OCI-M2 (cell line): Measurements from ENCODE around the gene SORCS3.

Source experiments
- DNase-seq: peaks from one replicate; lab custom pipeline; 2025; ENCODE audit not compliant: unreplicated experiment; lab: John Stamatoyannopoulos, UW

Gene SORCS3

DNA sequence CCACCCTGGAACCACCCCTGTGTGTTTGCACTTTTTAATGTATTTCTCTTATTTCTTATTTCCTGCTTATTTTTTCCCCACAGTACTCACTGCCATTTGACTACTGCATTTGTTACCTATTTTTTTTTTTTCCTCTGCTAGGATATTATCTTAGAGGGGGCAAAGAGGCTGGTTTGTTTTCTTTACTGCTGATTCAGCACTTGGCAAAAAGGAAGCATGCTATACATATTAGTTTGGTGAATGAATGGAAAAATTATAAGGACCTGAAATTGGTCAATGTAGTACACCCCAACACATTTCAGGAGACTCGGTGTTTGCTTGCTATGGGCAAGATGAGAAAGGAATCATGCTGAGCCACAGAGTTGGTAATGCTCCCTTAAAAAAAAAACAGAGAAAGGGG lies 193.5 kb downstream of the SORCS3 start:
- no peak for DNase-seq

DNA sequence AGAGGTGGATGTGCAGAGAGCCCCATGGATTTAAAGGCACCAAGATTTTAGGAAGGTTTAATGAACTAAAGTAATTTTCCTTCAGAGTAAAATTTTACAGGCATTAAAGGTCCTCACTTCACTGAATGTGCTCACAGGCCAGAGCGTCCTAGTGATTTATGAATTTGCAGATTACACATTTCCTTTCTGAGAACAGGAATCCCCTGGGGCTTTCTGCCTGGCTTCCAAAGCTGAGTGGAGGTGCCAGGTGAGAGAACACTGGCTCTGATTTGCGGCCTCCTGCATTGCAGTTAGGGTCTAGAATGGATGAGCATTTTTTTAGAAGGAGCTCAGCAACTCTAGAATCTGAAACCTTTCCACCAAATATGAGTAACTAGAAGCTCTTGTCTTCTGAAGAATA lies 194.3 kb downstream of the SORCS3 start:
- no peak for DNase-seq

DNA sequence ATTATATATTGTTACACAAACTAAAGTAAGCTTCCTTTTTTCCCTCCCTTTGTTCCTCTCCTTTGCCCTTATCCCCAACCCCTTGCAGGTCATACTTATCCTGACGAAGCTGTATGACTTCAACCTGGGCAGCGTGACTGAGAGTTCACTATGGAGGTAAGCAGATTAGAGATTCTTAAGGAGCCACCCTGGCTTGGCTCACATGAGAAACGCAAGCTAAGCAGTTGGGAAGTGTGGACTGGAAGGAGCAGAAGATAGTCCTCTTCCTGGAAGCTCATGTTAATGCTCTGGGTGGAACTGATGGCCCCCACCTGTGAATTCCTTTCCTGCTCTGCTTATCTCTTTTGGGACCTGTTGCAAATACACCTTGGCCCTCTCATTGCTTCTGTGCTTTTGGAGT lies 201.6 kb downstream of the SORCS3 start:
- DNase-seq: no peak

DNA sequence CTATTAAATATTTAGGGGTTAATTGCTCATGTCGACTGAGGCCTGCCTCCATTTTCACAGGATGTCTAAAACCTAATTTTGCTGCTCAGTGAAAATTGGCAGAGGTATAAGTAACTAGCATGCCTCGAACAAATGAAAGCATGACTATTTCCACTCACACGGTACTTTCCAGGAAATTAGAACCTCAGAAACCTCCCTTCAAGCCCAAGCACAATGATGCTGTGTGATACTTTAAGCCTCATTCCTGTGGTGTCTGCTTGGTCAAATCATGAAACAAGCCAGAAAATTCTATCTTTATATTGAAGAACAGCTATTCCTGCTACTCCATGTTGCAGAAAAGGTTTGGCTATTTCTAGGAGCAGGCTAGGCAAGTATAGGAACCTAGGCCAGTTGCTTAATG lies 203.0 kb downstream of the SORCS3 start:
- no peak for DNase-seq

DNA sequence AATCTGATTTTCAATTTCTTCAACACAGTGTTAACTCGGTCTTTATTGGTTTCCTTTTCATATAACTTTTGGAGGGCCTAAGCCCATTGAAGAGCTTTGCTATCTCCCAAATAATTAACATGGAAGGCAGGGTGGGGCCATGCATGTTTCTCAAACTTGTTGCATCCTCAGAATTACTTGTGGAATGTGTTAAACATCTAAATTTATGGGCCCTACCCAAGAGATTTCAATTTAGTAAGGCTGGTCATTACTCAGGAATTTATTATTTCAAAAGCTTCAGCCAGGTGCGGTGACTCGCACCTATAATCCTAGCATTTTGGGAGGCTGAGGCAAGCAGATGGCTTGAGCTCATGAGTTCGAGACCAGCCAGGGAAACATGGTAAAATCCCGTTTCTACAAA lies 208.9 kb downstream of the SORCS3 start:
- no peak for DNase-seq

DNA sequence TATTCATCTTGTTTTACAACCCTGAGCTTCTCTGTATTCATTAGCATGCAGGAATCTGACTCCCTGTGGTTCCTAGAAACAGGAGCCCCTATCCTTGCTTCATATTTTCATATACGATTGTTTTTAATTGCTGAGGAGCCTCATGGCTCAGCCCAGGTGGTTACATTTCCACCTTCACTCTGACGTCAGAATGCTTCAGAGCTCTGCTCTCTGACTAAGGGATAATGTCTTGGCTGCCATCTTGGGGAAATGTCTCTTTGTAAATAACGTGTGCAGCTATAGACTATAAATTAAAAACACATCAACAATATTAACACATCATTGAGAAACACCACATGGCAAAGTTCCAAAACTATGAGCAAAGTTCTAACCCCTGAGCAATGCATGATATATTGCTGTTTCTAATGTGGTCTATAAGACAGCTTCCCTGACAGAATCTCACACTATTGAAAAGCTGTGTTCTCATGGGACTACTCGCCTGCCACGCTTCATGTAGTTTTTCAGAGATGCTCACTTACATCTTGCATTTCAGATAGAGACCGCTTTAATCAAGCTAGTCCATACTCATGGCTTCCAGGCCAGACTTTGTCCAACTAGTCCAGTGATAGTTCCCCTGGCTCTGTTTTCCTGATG lies 227.0 kb downstream of the SORCS3 start:
- DNase-seq: no peak

DNA sequence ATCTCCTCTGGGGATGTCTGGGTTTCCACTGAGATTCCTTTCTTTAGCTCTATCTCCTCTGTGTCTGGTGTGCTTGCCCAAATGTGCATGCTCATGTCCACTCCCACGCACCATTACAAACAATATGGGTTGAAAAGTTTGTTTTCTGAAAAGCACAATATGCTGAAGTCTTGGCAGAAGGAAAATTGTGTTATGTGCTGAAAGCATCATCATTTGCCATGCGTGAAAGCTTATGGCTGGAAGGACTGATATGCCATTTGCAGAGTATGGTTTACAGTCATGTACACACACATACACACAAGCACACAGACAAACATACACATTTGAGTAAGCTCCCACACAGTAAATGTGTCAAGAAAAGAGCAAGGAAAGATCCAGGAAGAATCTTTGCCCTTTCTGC lies 231.6 kb downstream of the SORCS3 start:
- DNase-seq: no peak

DNA sequence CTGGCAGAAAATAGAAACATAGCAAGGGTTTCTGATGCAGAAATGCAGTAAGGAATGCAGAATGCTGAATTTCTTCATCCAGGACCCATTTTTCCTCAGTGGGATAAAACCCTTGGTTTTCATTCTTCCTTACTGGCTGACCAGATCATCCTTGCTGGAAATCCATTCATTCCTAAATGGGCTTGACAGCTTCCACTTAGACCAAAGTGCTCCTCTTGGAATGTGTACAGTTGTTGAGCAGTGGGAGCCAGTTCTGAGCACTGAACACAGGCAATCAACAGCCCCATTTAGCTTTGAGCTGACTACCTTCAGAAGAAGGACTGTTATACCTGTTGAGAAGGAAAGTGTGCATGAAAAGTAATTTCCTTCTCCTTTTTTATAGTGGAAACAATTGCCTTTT lies 232.1 kb downstream of the SORCS3 start:
- DNase-seq: no peak

DNA sequence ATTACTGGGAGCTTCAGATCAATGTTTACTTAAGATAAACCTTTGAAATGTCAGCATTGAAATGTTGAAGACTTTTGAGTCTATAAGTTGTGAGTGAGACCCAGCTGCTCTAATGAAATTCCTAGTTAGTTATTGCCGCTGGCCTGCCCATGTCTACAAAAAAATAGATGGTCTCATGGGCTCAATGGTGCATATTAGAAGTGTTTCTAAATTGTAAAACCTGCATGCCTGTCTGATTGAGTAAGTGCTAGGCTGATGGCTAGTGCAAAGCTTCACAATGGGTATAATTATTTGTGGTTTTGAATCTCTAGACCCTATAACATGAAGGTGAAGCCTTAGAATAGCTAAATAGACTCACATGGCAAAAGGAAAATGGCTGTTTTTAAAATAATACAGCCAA lies 234.5 kb downstream of the SORCS3 start:
- DNase-seq: no peak

DNA sequence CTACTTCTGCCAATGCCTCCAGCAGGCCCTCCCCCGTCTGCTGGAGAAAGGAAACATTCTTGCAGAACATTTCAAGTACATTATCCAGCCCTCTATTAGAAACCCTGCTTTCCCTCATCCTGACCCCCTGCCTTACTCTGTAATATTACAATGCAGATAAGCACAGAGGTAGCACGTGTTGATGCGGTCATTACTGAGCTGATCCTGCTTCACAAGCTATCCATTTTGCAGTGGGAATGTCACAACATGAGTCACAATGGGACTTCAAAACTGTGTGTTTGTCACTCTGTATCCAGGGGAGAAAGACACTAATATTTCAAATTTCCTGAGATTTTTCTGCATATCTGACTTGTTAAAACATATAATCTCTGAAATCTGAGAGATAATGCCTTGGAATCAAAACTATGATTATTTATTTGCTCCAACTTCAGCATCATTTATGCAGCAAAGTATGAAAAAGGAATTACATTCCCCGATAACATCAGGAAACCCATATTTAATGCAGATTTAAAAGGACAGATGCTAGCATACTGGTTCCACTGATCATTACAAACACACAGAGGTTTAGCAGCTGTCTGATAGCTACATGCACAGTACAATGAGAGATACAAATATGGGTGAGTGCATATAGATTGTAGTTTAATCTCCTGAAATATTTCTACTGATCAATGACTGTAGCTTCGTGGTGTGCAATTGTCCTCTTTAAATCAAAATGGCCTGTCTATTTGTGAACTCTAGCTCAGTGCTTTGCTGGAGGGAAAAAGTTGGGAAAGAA lies 239.7 kb downstream of the SORCS3 start:
- no peak for DNase-seq

DNA sequence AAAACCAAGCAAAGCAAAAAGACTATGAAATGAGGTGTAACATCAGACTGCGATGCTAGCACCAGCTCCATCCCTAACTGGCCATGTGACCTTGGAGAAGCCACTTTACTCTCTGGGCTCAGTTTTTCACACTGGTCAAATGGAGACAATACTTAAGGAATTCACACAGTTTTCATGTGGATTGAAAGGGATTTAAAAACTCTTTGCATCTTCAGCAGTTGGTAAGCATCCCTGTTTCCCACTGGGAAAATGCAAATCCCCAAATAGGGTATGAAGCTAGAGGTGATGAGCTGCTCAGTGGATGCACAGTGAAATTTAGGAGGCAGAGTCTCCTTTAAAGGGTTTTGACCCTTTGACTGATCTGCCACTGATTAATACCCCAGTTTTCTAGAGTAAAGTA lies 240.7 kb downstream of the SORCS3 start:
- no peak for DNase-seq

DNA sequence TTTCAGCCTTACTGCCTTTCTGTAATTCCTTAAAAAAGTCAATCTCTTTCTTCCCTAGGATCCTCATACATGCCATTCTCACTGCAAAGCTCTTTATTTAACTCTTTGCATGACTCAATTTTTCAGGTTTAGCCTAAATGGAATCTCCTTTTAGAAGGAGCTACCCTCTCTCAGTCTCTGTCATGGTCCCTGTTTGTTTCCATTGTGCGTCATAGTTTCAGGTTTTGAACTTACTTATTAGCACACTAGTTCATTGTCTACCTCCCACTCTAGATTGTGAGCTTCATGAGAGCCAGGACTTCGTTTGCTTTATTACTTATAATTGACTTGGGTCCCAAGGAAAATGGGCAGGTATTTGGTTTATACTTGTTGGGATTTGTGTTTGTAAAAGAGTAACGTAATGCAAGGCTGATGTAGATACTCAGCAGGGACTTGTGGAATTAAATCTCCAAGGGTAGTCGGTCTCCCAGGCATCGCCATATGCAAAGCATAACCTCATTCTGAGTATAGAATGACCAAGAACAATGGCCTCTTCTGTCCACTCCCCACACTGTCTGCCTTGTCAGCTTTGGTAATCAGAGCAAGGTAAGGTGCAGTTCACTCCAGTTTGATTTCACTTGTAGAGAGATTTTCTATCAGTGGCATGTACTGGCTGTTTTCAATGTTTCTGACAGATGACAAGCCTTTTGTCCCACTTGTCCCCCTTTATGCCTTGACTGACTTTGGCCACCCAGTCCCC lies 252.0 kb downstream of the SORCS3 start:
- DNase-seq: no peak

DNA sequence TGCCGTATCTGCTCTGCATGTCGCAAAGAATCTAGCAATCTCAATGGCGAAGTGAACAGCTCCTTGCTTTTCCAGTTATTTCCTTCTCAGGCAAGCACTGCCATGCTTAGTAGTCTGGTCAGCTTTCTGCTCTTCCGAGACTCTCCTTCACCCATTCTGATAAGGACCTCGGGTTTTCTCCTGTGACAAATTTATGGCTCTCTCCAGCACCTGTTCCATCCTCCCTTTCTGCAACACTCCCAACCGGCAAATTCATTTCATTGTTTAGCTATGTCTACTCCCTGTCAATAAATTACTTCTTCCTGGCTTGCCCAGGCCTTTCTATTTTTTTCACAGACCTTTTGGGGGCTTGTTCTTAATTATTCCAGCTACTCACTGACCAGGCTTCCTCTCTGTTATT lies 252.6 kb downstream of the SORCS3 start:
- no peak for DNase-seq

DNA sequence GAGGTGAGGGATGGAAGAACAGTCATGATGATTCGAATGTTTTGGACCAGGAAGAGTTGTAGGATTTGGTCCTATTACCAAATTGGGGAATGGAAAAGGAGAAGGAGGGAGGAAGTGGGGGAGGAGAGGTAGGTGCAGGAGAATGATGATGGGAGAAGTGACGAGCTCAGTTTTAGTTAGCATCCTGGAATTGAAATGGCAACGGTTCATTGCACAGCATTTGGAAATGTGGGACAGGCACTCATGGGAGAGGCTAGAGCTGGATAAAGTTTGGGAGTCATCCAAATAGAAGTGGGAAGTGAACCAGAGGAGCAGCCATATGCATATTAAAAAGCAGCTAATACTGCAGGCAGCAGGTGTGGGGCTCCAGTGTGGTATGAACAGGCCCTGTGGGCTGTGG lies 253.6 kb downstream of the SORCS3 start:
- no peak for DNase-seq

DNA sequence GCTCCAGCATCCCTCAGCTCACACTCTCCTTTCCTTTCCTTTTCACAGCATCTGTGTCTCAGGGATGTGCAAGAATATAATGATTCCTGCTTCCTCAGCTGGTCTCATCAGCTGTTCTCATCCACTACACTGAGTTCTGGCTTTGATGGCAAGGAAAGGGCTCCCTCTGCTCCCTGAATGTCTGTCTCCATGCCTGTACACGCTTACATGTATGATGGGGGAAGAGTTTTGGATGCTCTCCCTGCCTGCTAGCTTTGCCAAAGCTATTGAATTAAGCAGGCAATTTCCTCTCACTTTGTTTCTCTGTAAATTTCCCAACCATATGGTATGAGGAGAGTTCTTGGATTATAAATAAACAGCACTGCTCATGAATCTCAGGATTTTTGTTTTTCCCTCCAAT lies 254.5 kb downstream of the SORCS3 start:
- DNase-seq: no peak

DNA sequence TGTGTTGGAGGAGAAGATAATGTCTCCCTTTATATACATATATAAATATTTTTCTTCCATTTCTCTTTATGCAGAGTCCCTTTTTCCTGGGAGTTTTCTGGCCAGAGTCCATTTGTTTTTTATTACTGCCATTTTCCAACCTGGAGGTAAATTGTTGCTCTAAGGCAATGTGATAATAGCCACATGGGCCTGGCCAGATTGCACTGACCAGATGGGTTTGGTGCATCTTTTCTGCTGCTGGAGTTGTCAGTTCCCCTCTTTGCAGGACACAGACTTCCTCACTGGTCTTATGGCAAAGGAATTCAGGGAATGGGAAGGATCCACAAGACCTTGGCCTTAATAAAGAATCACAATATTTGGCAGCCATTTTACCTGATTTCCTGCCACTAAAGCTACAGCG lies 254.9 kb downstream of the SORCS3 start:
- no peak for DNase-seq

DNA sequence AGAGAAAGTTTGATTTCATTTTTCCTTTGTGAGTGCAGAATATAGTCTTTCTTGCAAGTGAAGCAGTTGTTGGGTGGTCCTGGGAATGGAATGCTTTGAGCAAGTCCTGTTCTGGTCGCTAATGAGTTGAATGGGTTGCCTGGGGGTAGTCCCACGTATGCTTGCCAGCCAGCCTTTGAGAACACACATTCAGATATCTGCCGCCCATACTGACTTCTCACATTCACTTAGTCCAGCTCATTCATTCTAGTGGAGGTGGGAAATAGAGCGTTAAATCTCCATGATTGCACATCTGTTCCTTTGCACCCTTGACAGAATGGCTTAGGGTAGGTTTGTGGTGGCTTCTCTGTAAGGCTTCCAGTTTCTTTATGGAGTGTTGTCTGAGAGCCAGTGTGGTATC lies 256.6 kb downstream of the SORCS3 start:
- DNase-seq: no peak

DNA sequence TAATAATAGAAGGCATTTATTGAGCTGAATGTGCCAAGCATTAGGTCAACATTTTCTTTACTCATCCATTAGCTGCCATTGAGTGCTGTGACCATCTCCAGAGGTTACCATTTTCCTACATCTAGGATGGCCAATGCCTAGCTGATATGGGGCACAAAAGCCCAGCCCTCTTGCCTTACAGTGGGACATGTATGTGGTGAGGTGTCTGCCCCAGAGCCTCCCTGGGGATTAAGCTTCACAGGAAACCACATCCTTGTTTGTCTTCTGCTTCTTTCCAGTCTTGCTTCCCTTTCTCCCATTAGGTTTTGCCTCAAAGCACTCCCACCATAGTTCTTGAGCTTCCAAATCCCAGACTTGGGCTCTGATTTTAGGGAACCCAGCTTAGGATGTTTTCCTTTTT lies 258.7 kb downstream of the SORCS3 start:
- no peak for DNase-seq

DNA sequence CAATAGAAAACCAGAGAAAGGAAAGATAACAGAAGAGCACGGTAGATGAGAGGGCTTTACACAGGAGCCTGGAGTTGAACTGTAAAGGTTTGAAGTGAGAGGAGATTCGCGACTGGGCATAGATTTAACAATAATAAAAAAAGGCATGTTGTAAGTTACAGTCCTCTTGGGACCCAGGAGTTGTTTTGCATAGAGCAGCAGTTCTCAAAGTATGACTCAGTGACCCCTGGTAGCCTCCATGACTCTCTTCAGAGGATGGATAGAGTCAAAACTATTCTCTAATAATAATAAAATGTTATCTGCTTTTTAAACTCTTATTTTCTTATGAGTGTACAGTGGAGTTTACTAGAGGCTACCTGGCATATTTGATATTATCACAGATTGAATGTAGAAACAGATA lies 262.3 kb downstream of the SORCS3 start:
- no peak for DNase-seq

DNA sequence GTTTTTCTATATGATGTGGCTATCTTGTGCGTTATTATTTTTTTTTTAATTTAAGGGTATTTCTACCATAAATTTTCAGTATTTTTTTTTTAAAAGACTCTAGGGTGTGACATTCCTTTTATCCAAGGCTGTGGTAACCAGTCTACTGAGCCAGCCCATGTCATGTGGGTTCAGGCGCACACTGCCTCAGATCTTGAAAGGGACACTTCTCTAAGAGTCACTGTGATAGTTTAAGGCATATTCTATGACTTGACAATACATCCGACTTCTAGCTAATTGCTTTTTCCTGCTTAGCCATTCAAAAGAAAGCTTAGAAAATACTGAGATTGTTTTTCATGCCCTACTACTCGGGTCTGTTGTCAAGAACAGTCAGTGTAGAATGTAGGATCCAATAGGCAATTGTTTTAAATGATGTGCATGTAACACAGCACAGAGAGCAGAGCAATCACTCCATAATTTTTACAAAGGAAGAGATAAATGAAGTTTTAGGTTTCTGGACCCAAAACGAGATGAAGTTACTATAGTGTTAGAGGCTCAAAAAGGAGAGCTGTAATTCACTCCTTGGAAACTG lies 263.7 kb downstream of the SORCS3 start:
- no peak for DNase-seq

DNA sequence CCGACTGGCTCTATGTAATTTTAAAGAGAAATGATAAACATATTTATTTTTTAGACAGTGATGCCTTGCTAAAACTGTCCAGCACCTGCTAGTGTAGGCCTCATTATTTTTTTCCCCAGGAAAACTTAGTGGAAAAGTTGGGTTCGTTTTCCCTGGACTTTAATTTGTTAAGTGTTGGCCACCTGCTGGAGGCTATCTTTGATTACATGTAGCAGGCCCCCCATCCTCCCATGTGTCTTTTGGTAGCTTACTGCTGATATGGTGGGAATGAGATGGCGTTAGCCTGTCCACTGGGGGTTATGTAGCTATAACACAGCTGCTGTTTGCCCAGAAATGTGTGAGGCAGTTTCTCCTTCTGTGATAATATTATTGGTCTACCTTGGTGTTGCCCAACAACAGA lies 265.0 kb downstream of the SORCS3 start:
- no peak for DNase-seq

DNA sequence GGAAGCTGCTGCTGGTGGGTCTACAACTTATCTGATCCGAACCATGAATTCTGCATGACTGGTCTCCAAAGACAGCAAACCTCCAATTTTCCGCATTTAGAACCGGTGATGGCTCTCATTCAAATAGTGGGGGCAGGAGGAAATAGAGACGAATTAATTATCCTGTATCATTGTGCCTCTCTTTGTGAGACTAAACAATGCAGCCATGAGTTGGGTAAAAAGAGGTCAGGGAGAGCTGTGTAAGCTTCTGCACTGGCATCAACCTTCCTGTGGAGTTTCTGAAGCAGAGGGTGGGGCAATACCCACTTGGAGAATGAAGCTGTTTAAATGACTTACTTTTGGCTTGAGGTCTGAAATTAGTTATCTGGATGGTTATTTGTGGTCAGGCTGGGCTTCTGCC lies 266.4 kb downstream of the SORCS3 start:
- no peak for DNase-seq
